Astrocyte (in vitro differentiated cells and primary cell): ENCODE data around the gene BAHD1.

ENCODE experiments used
- EZH2 ChIP-seq: IDR thresholded peaks from 2 replicates; pipeline ENCODE4 v1.6.1; 2012; ENCODE audit warnings: mild to moderate bottlenecking, low read length, inconsistent platforms; ENCODE audit not compliant: insufficient read depth
- TF ChIP-seq, protein P1 (sequence below): IDR thresholded peaks from 2 replicates; pipeline ENCODE4 v1.5.1; 2011; ENCODE audit warnings: low read depth, mild to moderate bottlenecking, inconsistent platforms, low read length, moderate library complexity; ENCODE audit not compliant: insufficient read depth

GRCh38 chr15:40501487-40501886 is 60.7 kb downstream of the BAHD1 start:
- TF ChIP-seq, protein P1, sequence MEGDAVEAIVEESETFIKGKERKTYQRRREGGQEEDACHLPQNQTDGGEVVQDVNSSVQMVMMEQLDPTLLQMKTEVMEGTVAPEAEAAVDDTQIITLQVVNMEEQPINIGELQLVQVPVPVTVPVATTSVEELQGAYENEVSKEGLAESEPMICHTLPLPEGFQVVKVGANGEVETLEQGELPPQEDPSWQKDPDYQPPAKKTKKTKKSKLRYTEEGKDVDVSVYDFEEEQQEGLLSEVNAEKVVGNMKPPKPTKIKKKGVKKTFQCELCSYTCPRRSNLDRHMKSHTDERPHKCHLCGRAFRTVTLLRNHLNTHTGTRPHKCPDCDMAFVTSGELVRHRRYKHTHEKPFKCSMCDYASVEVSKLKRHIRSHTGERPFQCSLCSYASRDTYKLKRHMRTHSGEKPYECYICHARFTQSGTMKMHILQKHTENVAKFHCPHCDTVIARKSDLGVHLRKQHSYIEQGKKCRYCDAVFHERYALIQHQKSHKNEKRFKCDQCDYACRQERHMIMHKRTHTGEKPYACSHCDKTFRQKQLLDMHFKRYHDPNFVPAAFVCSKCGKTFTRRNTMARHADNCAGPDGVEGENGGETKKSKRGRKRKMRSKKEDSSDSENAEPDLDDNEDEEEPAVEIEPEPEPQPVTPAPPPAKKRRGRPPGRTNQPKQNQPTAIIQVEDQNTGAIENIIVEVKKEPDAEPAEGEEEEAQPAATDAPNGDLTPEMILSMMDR = no peak
- TF ChIP-seq EZH2 = no peak
